Activated T-cell treated with anti-CD3 and anti-CD28 coated beads, Interleukin-2, amount 50 U/mL, for 1 hour (primary cell): ENCODE measurements around the gene ARHGAP26.

Experiments used
- DNase-seq: peaks from one replicate; pipeline ENCODE4 v3.0.0-alpha.2; 2020

The ARHGAP26 gene

GRCh38 chr5:143053780-143054179, 283.6 kb downstream of the ARHGAP26 start:
- DNase-seq, result no peak

- DNase-seq, result no peak
Observed at GRCh38 chr5:143054480-143054941, 284.3 kb downstream of the ARHGAP26 start.

- no peak for DNase-seq
Observed at GRCh38 chr5:143055596-143056338, 285.6 kb downstream of the ARHGAP26 start.

- no peak for DNase-seq
Observed at GRCh38 chr5:143056339-143056704, 286.1 kb downstream of the ARHGAP26 start.

- DNase-seq, result no peak
Observed at GRCh38 chr5:143056792-143057579, 286.8 kb downstream of the ARHGAP26 start.

- no peak for DNase-seq
Observed at GRCh38 chr5:143057580-143057999, 287.4 kb downstream of the ARHGAP26 start.

- DNase-seq, result no peak
Observed at GRCh38 chr5:143059355-143059754, 289.2 kb downstream of the ARHGAP26 start.

GRCh38 chr5:143059976-143060765, 290.0 kb downstream of the ARHGAP26 start:
- no peak for DNase-seq

- no peak for DNase-seq
Observed at GRCh38 chr5:143061161-143061945, 291.2 kb downstream of the ARHGAP26 start.

- DNase-seq, result no peak
Observed at GRCh38 chr5:143062379-143062778, 292.2 kb downstream of the ARHGAP26 start.

GRCh38 chr5:143063175-143063970, 293.2 kb downstream of the ARHGAP26 start:
- no peak for DNase-seq

GRCh38 chr5:143064218-143064641, 294.1 kb downstream of the ARHGAP26 start:
- no peak for DNase-seq

GRCh38 chr5:143064676-143065075, 294.5 kb downstream of the ARHGAP26 start:
- no peak for DNase-seq

- no peak for DNase-seq
Observed at GRCh38 chr5:143065185-143065965, 295.2 kb downstream of the ARHGAP26 start.

GRCh38 chr5:143065996-143066522, 295.9 kb downstream of the ARHGAP26 start:
- no peak for DNase-seq

- DNase-seq, result no peak
Observed at GRCh38 chr5:143066556-143067281, 296.5 kb downstream of the ARHGAP26 start.

GRCh38 chr5:143068712-143069111, 298.5 kb downstream of the ARHGAP26 start:
- no peak for DNase-seq

GRCh38 chr5:143071927-143072326, 301.8 kb downstream of the ARHGAP26 start:
- DNase-seq, result no peak

- DNase-seq, result no peak
Observed at GRCh38 chr5:143072734-143073133, 302.6 kb downstream of the ARHGAP26 start.

- no peak for DNase-seq
Observed at GRCh38 chr5:143073766-143074165, 303.6 kb downstream of the ARHGAP26 start.
